Activated naive CD4-positive, alpha-beta T cell treated with Interleukin-2 at 50 U/mL for 16 hours (primary cell): ENCODE measurements around the gene BICD1.

Source experiments
- DNase-seq: peaks from one replicate; pipeline ENCODE4 v3.0.0-alpha.2; 2020

Gene BICD1

GRCh38 chr12:32285489-32285888 lies 178.8 kb downstream of the BICD1 start:
- no peak for DNase-seq

GRCh38 chr12:32290411-32290810 lies 183.8 kb downstream of the BICD1 start:
- DNase-seq = no peak

- no peak for DNase-seq
Measured at GRCh38 chr12:32292151-32292550, 185.5 kb downstream of the BICD1 start.

GRCh38 chr12:32293808-32294419 lies 187.3 kb downstream of the BICD1 start:
- DNase-seq = no peak

GRCh38 chr12:32296567-32296966 lies 189.9 kb downstream of the BICD1 start:
- DNase-seq = no peak

GRCh38 chr12:32298917-32299316 lies 192.3 kb downstream of the BICD1 start:
- no peak for DNase-seq

- no peak for DNase-seq
Measured at GRCh38 chr12:32301216-32301615, 194.6 kb downstream of the BICD1 start.

GRCh38 chr12:32302218-32303173 lies 195.8 kb downstream of the BICD1 start:
- no peak for DNase-seq

GRCh38 chr12:32303174-32303549 lies 196.5 kb downstream of the BICD1 start:
- DNase-seq = no peak

GRCh38 chr12:32305163-32305562 lies 198.5 kb downstream of the BICD1 start:
- DNase-seq = no peak

- DNase-seq = no peak
Measured at GRCh38 chr12:32307326-32307725, 200.7 kb downstream of the BICD1 start.

- DNase-seq = no peak
Measured at GRCh38 chr12:32309811-32310736, 203.4 kb downstream of the BICD1 start.

GRCh38 chr12:32312049-32312670 lies 205.5 kb downstream of the BICD1 start:
- DNase-seq = no peak

GRCh38 chr12:32322354-32322753 lies 215.7 kb downstream of the BICD1 start:
- DNase-seq = no peak

GRCh38 chr12:32331133-32331532 lies 224.5 kb downstream of the BICD1 start:
- no peak for DNase-seq

- DNase-seq = no peak
Measured at GRCh38 chr12:32332446-32332845, 225.8 kb downstream of the BICD1 start.

GRCh38 chr12:32334371-32334777 lies 227.7 kb downstream of the BICD1 start:
- no peak for DNase-seq

GRCh38 chr12:32336261-32336660 lies 229.6 kb downstream of the BICD1 start:
- no peak for DNase-seq

- no peak for DNase-seq
Measured at GRCh38 chr12:32343496-32343895, 236.8 kb downstream of the BICD1 start.

GRCh38 chr12:32344047-32344446 lies 237.4 kb downstream of the BICD1 start:
- DNase-seq = no peak

- DNase-seq = no peak
Measured at GRCh38 chr12:32353540-32353939, 246.9 kb downstream of the BICD1 start.

GRCh38 chr12:32357601-32358249 lies 251.1 kb downstream of the BICD1 start:
- DNase-seq = no peak
